Activated B cell treated with CpG ODN at 0.5 μM for 24 hours (primary cell): ENCODE data around the gene HDHD2. TPM values are rescaled to one million over a fixed set of nuclear protein-coding genes. Genes with fewer than 3 reads are reported as not detected.
"Not testable (repeated sequence)": the region's sequence is repeated elsewhere in the genome, so short reads cannot be mapped to it uniquely, and the experiment has no call there.

Experiments used
- ATAC-seq: fragments of 200-7000 bp; cut with Tn5 transposase; one replicate; pipeline ENCODE4 v1.10.0; 2021; ENCODE audit warnings: low read depth, mild to moderate bottlenecking, moderate library complexity
- CTCF ChIA-PET: fragments of 350-600 bp; sonication (Branson Sonifier 250); formaldehyde crosslinking; loops from one replicate; lab custom pipeline; 2021; ENCODE audit warnings: antibody characterized with exemption; lab: Charles Lee
- POLR2A ChIA-PET: fragments of 350-600 bp; sonication (Branson Sonifier 250); formaldehyde crosslinking; loops from one replicate; lab custom pipeline; 2021; ENCODE audit warnings: antibody characterized with exemption; lab: Charles Lee
- DNase-seq: peaks from one replicate; pipeline ENCODE4 v3.0.0; 2022
- H3K27ac Mint-ChIP-seq: one replicate; pipeline ENCODE4 v1.8.0; 2020; ENCODE audit warnings: mixed read lengths
- H3K27me3 Mint-ChIP-seq: one replicate; pipeline ENCODE4 v1.8.0; 2021; ENCODE audit warnings: mixed read lengths
- H3K36me3 Mint-ChIP-seq: one replicate; pipeline ENCODE4 v1.8.0; 2021; ENCODE audit warnings: low read depth, mixed read lengths
- H3K4me1 Mint-ChIP-seq: one replicate; pipeline ENCODE4 v1.8.0; 2021; ENCODE audit warnings: mixed read lengths
- H3K4me3 Mint-ChIP-seq: one replicate; pipeline ENCODE4 v1.8.0; 2020; ENCODE audit warnings: mild to moderate bottlenecking, mixed read lengths
- H3K9me3 Mint-ChIP-seq: one replicate; pipeline ENCODE4 v1.8.0; 2020; ENCODE audit warnings: mixed read lengths
- CTCF ChIP-seq: fragments of 200-600 bp; IDR thresholded peaks from one replicate; pipeline ENCODE4 v1.8.0; 2022; ENCODE audit warnings: antibody characterized with exemption, mild to moderate bottlenecking
- intact Hi-C: fragments of 100-400 bp; cut with micrococcal nuclease; formaldehyde crosslinking; loops from one replicate; pipeline ENCODE4 v1.15.1; 2024
- total RNA-seq: library from RNA; stranded (reverse); gene quantifications from 2 replicates; pipeline ENCODE4 v1.2.3, GENCODE V29; 2022

HDHD2 gene
- total RNA-seq, result 36.6 and 38.8 TPM in 2 replicates

- Mint-ChIP-seq H3K4me1 (peaks cover 30% of the 10 kb centered on the region), H3K9me3 (no peaks in the 10 kb centered on the region)
- POLR2A ChIA-PET, result interaction anchor here (0.6 to 2.0 kb wide), 8 partner anchors 24 to 1086 kb away, joined by 3 to 8 read pairs (median 5); partner anchors contain the start of genes KATNAL2 and PIAS2
These were observed at the start of gene HDHD2 for GRCh38 chr18:47150029-47150823. HDHD2 (minus strand) TSS chr18:47150500; CDS start chr18:47136439, 14,061 bp downstream.

GRCh38 chr18:47195961-47196360, 45.7 kb upstream of the HDHD2 start:
- H3K4me3 Mint-ChIP-seq, H3K36me3 Mint-ChIP-seq, intact Hi-C loops, DNase-seq, H3K9me3 Mint-ChIP-seq, H3K27me3 Mint-ChIP-seq: not testable (repeated sequence)
- H3K4me1 Mint-ChIP-seq, result peaks cover 19% of the 10 kb centered on the region
- ATAC-seq, result peak; percentile 28
- peak overlapping the region; percentile 8 for H3K27ac Mint-ChIP-seq
- ChIA-PET POLR2A (interaction anchor here (1.2 kb wide), 1 partner anchor 46 kb away, joined by 4 read pairs; the partner anchor contains the start of gene HDHD2), CTCF (interaction anchor here (2.1 kb wide), 1 partner anchor 9 kb away, joined by 8 read pairs; no protein-coding TSS in a partner anchor)

More at GRCh38 chr18:47150029-47150823, at the start of gene HDHD2:
- Mint-ChIP-seq H3K36me3 (peaks cover 30% of the 10 kb centered on the region), H3K27ac (peak within 1 kb of the TSS; percentile 84), H3K4me3 (peak within 1 kb of the TSS; percentile 92), H3K27me3 (no peaks in the 10 kb centered on the region)
- no peak for TF ChIP-seq CTCF
- ATAC-seq (peak; percentile 83), DNase-seq (peak; percentile 75)
- CTCF ChIA-PET, result interaction anchor here (2.5 kb wide), 1 partner anchor 54 kb away, joined by 9 read pairs; no protein-coding TSS in a partner anchor
- intact Hi-C loops, result loop anchor here (1.0 to 5.0 kb wide), 3 partner anchors 26 to 978 kb away; partner anchors contain the start of genes IER3IP1 and SMAD2

- no peak for DNase-seq
- intact Hi-C loops, result no loop called here
- POLR2A ChIA-PET, result no interaction called here
- TF ChIP-seq CTCF, result no peak
- H3K36me3 Mint-ChIP-seq, result no peaks in the 10 kb centered on the region
- peaks cover 9% of the 10 kb centered on the region for H3K27me3 Mint-ChIP-seq
- H3K4me3 Mint-ChIP-seq, result no peak overlapping the region
- H3K27ac Mint-ChIP-seq, result no peak overlapping the region
- CTCF ChIA-PET, result no interaction called here
- H3K9me3 Mint-ChIP-seq, result no peaks in the 10 kb centered on the region
- no peak for ATAC-seq
- H3K4me1 Mint-ChIP-seq, result peaks cover 19% of the 10 kb centered on the region
These were observed 41.7 kb upstream of the HDHD2 start for GRCh38 chr18:47191961-47192360.

DNA sequence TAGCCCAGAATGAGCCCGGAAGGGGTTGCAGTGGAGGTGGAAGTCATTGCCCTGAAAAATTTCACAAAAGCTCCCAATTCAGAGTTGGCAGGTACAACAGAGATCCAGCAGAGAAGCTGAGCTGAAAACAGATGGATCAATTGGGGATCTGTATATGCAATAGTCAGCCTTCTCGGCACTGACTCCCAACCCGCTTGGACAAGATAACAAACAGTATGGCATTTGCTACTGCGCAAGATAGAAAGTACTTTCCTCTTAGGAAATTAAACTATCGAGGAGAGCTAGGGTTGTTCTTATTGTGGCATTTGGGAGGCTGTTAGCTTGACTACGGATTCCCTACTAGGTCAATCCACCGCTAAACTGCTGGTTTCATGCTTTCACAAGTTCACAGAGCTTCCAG, 37.4 kb upstream of the HDHD2 start:
- intact Hi-C loops, result no loop called here
- Mint-ChIP-seq H3K4me1 (no peaks in the 10 kb centered on the region), H3K27ac (no peak overlapping the region), H3K4me3 (no peak overlapping the region), H3K36me3 (no peaks in the 10 kb centered on the region), H3K27me3 (peaks cover 10% of the 10 kb centered on the region), H3K9me3 (peaks cover 17% of the 10 kb centered on the region)
- ChIA-PET POLR2A (no interaction called here), CTCF (interaction anchor here (0.9 kb wide), 1 partner anchor 17 kb away, joined by 3 read pairs; no protein-coding TSS in a partner anchor)
- no peak for ATAC-seq
- no peak for DNase-seq
- no peak for TF ChIP-seq CTCF

GRCh38 chr18:47184419-47185050, 34.2 kb upstream of the HDHD2 start:
- ChIA-PET CTCF (no interaction called here), POLR2A (no interaction called here)
- peaks cover 17% of the 10 kb centered on the region for H3K9me3 Mint-ChIP-seq
- TF ChIP-seq CTCF, result no peak
- peaks cover 10% of the 10 kb centered on the region for H3K27me3 Mint-ChIP-seq
- no peaks in the 10 kb centered on the region for H3K36me3 Mint-ChIP-seq
- intact Hi-C loops, result no loop called here
- DNase-seq (no peak), ATAC-seq (no peak)
- H3K4me3 Mint-ChIP-seq, result no peak overlapping the region
- no peak overlapping the region for H3K27ac Mint-ChIP-seq
- H3K4me1 Mint-ChIP-seq, result no peaks in the 10 kb centered on the region

- CTCF ChIA-PET, H3K36me3 Mint-ChIP-seq, intact Hi-C loops, H3K4me3 Mint-ChIP-seq, ATAC-seq, DNase-seq, POLR2A ChIA-PET, H3K27ac Mint-ChIP-seq, H3K4me1 Mint-ChIP-seq, H3K27me3 Mint-ChIP-seq: not testable (repeated sequence)
- H3K9me3 Mint-ChIP-seq, result peaks cover 17% of the 10 kb centered on the region
These were observed 31.9 kb upstream of the HDHD2 start for GRCh38 chr18:47182156-47182555.
